ENCODE measurements around the gene NHLRC3.
"Not testable (repeated sequence)": the region's sequence is repeated elsewhere in the genome, so short reads cannot be mapped to it uniquely, and the experiment has no call there.

NHLRC3 gene

DNA sequence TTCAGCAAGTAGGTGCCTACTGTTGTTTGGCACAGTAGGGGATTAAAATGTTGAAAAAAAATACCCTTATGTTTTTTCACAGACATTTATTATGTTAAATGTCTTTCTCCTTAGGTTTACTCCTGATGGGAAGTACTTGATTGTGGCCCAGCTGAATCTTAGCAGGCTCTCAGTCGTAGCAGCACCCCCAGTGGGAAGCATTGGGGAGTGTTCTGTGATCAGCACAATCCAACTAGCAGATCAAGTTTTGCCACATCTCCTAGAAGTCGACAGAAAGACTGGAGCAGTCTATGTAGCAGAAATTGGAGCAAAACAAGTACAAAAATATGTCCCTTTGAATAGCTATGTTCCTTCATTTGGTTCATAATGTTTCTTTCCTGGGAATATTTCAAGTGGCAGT lies 9.3 kb downstream of the NHLRC3 start:
- no peak for DNase-seq

DNA sequence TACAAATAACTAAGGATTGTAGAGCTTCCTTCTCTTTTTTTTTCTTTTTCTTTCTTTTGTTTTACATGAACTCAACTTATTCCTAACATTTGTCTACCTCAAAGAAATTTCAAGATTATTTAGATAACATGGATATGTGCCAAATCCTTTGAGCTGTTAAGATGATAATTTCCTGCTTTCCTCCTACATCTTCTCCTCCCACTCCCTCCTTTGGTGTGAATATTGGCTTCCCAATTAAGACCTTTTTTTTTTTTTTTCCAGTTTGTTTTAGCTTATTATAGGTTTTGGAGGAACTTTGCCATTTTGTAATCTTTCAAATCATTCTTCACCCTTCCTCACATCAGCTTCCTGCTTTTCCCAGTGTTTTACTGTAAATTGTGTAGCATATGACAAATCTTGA lies 10.6 kb downstream of the NHLRC3 start:
- no peak for DNase-seq

DNA sequence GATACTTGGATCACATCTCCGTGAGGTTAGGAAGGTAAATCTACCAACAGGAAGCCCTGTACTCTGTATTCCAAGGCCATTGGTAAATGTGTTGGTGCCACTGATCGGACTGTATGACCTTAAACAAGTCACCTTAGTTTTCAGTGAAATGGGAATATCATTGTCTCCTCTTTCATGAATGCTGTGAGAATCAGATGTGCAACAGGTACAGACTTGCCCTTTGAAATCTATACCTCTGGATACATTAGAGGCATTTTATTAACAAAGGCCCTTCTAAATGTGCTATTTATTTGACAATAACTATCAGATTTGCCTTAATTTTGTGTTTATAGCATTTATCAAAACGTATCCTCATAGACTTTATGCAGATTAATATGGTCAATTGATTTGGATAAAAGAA lies 11.0 kb downstream of the NHLRC3 start:
- DNase-seq: no peak

DNA sequence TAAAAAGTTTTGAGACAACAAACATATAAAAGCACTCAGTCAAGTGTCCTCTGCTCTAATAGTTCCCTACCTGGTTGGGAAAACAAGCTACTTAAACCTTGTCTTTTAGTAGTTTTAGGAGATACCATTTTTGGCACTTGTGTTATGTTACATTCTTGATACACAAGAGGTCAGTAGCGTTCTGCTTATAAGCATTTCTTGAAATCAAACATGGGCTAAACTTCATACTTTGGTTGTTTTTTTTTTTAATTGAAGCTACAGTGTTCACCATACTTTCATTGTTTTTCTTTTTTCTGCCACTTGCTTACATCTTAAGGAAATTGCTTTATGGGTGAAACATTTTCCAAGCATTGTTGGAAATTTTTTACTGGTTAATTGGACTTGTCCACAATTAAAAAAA lies 12.9 kb downstream of the NHLRC3 start:
- DNase-seq: no peak

DNA sequence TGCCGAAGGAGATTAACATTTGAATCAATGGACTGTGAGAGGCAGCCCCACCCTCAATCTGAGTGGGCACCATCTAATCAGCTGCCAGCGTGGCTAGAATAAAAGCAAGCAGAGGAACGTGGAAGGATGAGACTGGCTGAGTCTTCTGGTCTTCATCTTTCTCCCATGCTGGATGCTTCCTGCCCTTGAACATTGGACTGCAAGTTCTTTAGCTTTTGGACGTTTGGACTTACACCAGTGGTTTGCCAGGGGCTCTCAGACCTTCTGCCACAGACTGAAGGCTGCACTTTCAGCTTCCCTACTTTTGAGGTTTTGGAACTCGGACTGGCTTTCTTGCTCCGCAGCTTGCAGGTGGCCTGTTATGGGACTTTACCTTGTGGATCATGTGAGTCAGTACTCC lies 14.7 kb downstream of the NHLRC3 start:
- no peak for DNase-seq

DNA sequence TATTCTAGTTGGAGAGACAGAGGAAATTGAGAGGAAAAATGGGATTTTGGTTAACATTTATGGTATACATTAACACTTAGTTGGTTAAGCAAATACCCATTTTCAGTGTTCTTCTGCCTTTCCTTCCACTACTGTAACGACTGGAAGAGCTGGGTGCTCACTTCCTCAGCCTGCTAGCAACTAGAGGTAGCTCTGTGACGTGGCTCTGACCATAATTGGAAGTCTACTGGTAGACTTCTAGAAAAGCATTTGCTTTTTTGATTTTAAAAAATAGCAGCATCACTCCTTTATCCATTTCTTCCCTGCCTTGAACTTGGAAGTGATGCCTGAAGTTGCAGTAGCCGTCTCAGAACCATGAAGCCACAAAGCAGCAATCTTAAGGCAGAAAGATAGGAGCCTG lies 15.9 kb downstream of the NHLRC3 start:
- DNase-seq: no peak

DNA sequence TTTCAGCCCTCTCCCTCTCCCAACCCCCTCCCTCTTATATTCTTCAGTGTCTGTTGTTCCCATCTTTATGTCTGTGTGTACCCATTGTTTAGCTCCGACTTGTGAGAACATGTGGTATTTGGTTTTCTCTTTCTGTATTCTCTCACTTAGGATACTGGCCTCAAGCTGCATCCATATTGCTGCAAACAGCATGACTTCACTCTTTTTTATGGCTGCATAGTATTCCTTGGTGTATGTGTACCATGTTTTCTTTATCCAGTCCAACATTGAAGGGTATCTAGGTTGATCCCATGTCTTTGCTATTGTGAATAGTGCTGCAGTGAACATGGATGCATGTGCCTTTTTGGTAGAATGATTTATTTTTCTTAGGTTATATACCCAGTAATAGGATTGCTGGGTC lies 17.8 kb downstream of the NHLRC3 start:
- DNase-seq: no peak

DNA sequence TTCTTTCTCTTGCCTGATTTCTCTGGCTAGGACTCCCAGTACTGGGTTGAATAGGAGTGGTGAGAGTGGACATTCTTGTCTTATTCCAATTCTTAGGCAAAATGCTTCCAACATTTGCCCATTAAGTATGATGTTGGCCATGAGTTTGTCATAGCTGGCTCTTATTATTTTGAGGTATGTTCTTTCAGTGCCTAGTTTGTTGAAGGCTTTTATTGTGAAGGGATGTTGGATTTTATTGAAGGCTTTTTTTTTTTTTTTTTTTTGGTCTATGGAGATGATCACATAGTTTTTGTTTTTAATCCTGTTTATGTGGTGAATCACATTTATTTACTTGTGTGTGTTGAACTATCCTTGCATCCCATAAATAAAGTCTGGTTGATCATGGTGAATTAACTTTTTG lies 19.8 kb downstream of the NHLRC3 start:
- DNase-seq: no peak

DNA sequence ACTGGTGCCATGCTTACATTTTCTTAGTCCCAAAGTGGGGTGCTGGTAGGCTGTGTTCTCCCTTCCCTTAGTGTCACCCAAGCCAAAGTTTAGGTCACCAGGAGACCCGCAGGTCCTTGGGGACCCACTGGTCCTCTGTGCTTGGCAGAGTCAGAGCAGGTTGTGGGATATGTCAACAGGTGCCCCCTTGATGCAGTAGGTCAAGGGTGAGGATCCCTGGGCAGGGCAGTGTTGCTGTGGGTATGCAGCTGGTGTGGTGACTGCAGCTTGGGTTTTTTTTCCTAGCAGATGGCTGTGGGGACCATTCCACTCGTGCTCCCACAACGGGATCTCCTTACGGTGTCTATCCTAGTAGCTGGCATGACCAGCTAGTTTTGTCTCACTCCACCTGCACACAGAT lies 23.7 kb downstream of the NHLRC3 start:
- DNase-seq: no peak

DNA sequence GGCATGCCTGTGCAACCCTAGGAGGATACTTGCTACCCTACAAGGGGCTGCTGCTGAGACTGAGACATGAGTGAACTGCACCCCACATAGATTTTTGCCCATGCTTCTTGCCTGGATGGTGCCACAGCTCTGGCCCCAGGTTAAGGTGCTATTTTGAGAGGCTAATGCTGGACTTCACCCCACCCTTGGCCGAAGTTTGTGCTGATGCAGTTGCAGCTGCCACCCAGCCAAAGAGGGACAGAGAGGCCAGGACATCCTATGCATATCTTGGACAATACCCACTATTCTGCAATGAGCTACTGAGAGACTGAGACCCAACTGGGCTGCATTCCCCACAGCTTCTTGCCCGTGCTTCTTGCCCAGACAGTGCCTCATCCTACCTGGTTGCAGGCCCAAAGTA lies 34.6 kb downstream of the NHLRC3 start:
- DNase-seq: no peak

DNA sequence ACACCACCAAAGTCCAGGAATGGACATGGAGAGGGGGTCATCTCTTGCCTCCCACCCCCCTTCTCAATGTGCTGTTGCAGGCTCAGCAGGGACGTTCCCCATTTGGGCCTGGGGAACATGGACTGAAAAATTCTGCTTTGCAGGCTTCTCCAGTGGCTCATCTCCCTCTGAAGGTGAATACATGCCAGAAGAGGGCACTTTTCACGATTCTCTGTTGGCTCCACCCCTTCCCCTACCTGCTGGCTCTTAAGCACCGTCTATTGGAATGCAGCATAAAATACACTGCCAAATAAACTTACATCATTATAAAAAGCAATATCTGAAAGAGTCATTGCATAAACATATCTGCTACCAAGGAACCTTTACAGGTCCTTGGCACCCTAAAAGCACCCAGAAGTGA lies 35.7 kb downstream of the NHLRC3 start:
- no peak for DNase-seq

DNA sequence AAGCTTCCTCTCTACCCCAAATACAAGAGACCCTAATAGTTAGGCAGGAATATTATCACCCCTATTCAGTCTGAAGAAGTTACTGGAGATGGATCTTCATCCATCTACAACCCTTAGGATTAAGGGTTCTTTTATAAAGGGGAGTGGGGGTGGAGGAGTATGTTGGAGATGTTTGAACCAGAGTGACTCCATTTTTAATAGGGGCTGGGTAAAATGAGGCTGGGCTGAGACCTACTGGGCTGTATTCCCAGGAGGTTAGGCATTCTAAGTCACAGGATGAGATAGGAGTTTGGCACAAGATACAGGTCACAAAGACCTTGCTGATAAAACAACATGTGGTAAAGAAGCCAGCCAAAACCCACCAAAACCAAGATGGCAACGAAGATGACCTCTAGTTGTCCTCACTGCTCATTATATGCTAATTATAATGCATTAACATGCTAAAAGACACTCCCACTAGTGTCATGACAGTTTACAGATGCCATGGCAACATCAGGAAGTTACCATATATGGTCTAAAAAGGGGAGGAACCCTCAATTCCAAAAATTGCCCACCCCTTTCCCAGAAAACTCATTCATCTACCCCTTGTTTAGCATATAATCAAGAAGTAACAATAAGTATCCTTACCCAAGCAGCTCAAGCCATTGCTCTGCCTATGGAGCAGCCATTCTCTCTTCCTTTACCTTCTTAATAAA lies 48.1 kb downstream of the NHLRC3 start:
- not testable (repeated sequence) for DNase-seq

DNA sequence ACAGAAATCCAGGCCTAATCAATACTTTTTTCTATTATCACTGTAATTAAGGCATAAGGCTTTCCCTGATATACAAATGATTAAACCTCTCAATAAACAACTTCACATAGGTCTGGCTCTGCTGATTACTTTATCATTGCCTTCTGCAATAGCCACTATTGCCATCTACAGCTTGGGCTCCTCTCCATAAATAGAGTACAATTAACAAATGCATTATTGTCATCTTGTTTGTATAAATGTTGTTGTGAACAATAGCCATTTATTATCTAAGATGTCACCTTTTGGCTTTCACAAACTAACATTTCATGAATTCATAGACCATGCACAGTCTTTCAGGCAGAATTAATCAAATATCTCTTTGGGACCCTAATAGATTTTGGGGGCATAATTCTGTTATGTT lies 53.3 kb downstream of the NHLRC3 start:
- DNase-seq: no peak

DNA sequence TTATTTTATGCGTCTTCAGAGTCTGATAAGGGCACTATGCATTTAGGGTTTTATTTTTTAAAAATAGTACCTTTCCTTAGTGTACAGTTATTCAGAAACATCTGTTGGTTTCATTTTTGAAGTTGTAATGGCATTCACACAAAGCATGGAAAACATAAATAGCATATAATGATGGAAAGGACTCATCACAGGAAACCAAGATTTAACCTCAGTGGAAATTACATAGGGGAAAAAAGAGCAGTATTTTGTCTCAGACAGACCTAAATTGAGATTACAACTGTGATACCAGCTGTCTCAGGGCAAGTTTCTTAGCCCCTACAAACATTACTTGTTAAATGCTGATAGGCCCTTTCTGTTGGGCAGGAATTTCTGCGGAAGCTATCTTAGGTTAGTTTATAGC lies 57.2 kb downstream of the NHLRC3 start:
- DNase-seq: no peak

DNA sequence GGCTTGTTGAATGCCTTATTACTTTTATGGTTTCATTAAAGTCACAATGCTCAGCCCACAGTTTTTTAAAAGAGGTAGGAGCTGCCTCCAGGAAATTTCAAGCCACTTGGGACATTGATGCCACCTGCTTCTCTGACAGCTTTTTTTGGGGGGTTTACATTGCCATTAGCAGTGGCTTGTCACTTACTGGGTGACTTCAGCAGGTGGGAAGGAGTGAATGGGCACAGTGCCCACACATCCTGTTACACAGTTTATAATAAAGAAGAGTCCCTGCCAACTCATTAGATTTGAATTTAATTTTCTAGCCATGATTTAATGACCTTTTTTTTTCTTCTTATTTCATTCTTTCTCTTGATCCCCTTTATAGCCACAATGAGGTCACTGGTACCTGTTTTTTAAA lies 61.0 kb downstream of the NHLRC3 start:
- no peak for DNase-seq

Data from CD4-positive, alpha-beta T cell treated with Interleukin-15 for 1 hour (primary cell).